GM23338 (cell line): ENCODE results near the gene L3MBTL2.

ENCODE experiments used
- CREB1 ChIP-seq: fragments of 250-450 bp; sonication (Bioruptor Pico); IDR thresholded peaks from 2 replicates; pipeline ENCODE4 v1.5.0; 2020; ENCODE audit warnings: low read depth, mild to moderate bottlenecking, moderate library complexity
- CTCF ChIP-seq, 2 experiments: fragments of 200-600 bp in 1 of 2; sonication (generic) in 1 of 2; conservative IDR thresholded peaks; 2 replicates each; pipeline versions ENCODE4 v1.5.1 to v1.6.1; 2016 to 2017; ENCODE audit warnings: antibody characterized with exemption in 2 of 2, low read depth in 2 of 2, mild to moderate bottlenecking in 2 of 2, moderate library complexity in 1 of 2
- ETS1 ChIP-seq: IDR thresholded peaks from 2 replicates; pipeline ENCODE4 v1.6.1; 2016; ENCODE audit warnings: antibody characterized with exemption
- EZH2 ChIP-seq: fragments of 200-600 bp; sonication (generic); IDR thresholded peaks from one replicate; pipeline ENCODE4 v1.8.0; 2017; ENCODE audit warnings: antibody characterized with exemption, mild to moderate bottlenecking, low read depth; ENCODE audit not compliant: unreplicated experiment
- EZH2phosphoT487 ChIP-seq: fragments of 200-600 bp; sonication (generic); IDR thresholded peaks from one replicate; pipeline ENCODE4 v1.8.1; 2018; ENCODE audit warnings: antibody characterized with exemption; ENCODE audit not compliant: unreplicated experiment
- JUNB ChIP-seq: IDR thresholded peaks from one replicate; pipeline ENCODE4 v1.6.1; 2016; ENCODE audit warnings: antibody characterized with exemption; ENCODE audit not compliant: unreplicated experiment
- POLR2AphosphoS5 ChIP-seq: IDR thresholded peaks from 2 replicates; pipeline ENCODE4 v1.6.1; 2016; ENCODE audit warnings: antibody characterized with exemption, low read depth
- REST ChIP-seq: IDR thresholded peaks from one replicate; pipeline ENCODE4 v1.6.1; 2018; ENCODE audit warnings: antibody characterized with exemption; ENCODE audit not compliant: unreplicated experiment
- ZNF331 ChIP-seq: fragments of 250-450 bp; sonication (Bioruptor Pico); IDR thresholded peaks from 2 replicates; pipeline ENCODE4 v1.5.0; 2020; ENCODE audit warnings: low read depth, mild to moderate bottlenecking, moderate library complexity

- TF ChIP-seq REST (no peak), CTCF (conservative IDR thresholded peaks at IDR 0.05; ENCODE audit: low read depth in 2 of 2) (no peak), ETS1 (no peak), EZH2phosphoT487 (no peak), POLR2AphosphoS5 (no peak), EZH2 (no peak), ZNF331 (no peak), CREB1 (no peak), JUNB (no peak)
Measured at GRCh38 chr22:41239443-41240128, 34.5 kb downstream of the L3MBTL2 start.
